ENCODE results near the gene RNF7. TPM values are rescaled to one million over a fixed set of nuclear protein-coding genes. Genes with fewer than 3 reads are reported as not detected.
"Not testable (repeated sequence)": the region's sequence is repeated elsewhere in the genome, so short reads cannot be mapped to it uniquely, and the experiment has no call there.

Gene RNF7
- total RNA-seq, 1 donor from 2014 or later: 103 TPM

DNA sequence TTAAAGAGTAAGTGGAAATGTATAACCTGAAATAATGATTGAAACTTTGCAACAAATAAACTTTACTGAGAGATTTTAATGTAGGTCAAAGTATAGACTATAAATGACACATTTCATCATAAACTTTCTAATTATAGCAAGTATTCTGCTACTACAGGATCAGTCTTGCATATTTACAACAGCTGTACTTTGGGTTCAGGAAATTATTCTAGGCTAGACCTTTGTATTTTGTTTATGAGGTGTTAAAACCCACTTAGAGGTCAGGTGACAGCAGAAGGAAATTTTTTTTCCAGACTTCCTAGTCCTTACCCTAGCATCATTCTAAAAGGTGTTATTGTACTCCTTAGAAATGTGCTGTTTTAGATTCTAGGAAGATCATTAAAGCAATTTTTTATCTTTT is 2.3 kb downstream of the RNF7 start:
- Mint-ChIP-seq H3K27ac (ENCODE audit: unreplicated experiment) (no peak overlapping the region), H3K27me3 (ENCODE audit: low read depth) (no peaks in the 10 kb centered on the region), H3K9me3 (no peaks in the 10 kb centered on the region)

GRCh38 chr3:141743305-141743704 is 5.2 kb downstream of the RNF7 start:
- no peak for DNase-seq (ENCODE audit: low read depth, low spot score)
- H3K4me1 Mint-ChIP-seq: peaks cover 15% of the 10 kb centered on the region
- no peak for TF ChIP-seq CTCF (conservative IDR thresholded peaks at IDR 0.05)

More for the DNA sequence above, 2.3 kb downstream of the RNF7 start:
- H3K36me3 Mint-ChIP-seq (ENCODE audit: low read depth): peaks cover under 1% of the 10 kb centered on the region
- H3K4me3 Mint-ChIP-seq: peak overlapping the region; percentile 92
- no peak for TF ChIP-seq CTCF (conservative IDR thresholded peaks at IDR 0.05)
- no peak for DNase-seq (ENCODE audit: low read depth, low spot score)
- peaks cover 15% of the 10 kb centered on the region for H3K4me1 Mint-ChIP-seq

DNA sequence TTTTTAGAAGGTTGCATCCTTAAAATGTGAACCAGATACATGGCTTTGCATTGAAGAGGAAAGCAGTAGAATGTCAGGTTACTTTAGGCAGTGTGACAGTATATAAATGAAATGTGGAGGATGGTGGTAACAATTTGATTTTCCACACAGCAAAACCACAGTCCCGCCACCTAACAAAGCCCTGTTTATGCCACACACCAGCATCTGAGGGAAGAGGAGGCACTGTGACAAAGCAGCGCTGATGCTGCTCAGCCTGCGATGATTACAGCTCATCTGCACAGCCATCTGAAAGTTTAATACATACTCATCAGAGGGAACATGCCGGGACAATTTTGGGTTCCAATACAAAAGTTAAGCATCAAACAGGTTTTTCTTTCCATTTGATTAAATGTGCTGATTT is 8.9 kb downstream of the RNF7 start:
- H3K4me3 Mint-ChIP-seq: no peak overlapping the region
- DNase-seq (ENCODE audit: low read depth, low spot score): no peak
- no peak for TF ChIP-seq CTCF (conservative IDR thresholded peaks at IDR 0.05)
- peaks cover 6% of the 10 kb centered on the region for H3K36me3 Mint-ChIP-seq (ENCODE audit: low read depth)
- no peaks in the 10 kb centered on the region for H3K9me3 Mint-ChIP-seq
- no peaks in the 10 kb centered on the region for H3K27me3 Mint-ChIP-seq (ENCODE audit: low read depth)
- no peak overlapping the region for H3K27ac Mint-ChIP-seq (ENCODE audit: unreplicated experiment)
- H3K4me1 Mint-ChIP-seq: no peaks in the 10 kb centered on the region

More at GRCh38 chr3:141743305-141743704, 5.2 kb downstream of the RNF7 start:
- no peaks in the 10 kb centered on the region for H3K9me3 Mint-ChIP-seq
- no peak overlapping the region for H3K27ac Mint-ChIP-seq (ENCODE audit: unreplicated experiment)
- H3K27me3 Mint-ChIP-seq (ENCODE audit: low read depth): no peaks in the 10 kb centered on the region
- H3K36me3 Mint-ChIP-seq (ENCODE audit: low read depth): peaks cover 6% of the 10 kb centered on the region
- H3K4me3 Mint-ChIP-seq: no peak overlapping the region

GRCh38 chr3:141753399-141753798 is 15.3 kb downstream of the RNF7 start:
- no peak for DNase-seq (ENCODE audit: low read depth, low spot score)
- Mint-ChIP-seq H3K27me3 (ENCODE audit: low read depth) (no peaks in the 10 kb centered on the region), H3K4me1 (no peaks in the 10 kb centered on the region), H3K9me3 (no peaks in the 10 kb centered on the region), H3K36me3 (ENCODE audit: low read depth) (no peaks in the 10 kb centered on the region), H3K4me3 (no peak overlapping the region), H3K27ac (ENCODE audit: unreplicated experiment) (no peak overlapping the region)
- no peak for TF ChIP-seq CTCF (conservative IDR thresholded peaks at IDR 0.05)

- H3K27me3 Mint-ChIP-seq (ENCODE audit: low read depth): no peaks in the 10 kb centered on the region
- no peaks in the 10 kb centered on the region for H3K4me1 Mint-ChIP-seq
- no peak for TF ChIP-seq CTCF (conservative IDR thresholded peaks at IDR 0.05)
- H3K27ac Mint-ChIP-seq (ENCODE audit: unreplicated experiment): no peak overlapping the region
- H3K4me3 Mint-ChIP-seq: no peak overlapping the region
- no peaks in the 10 kb centered on the region for H3K36me3 Mint-ChIP-seq (ENCODE audit: low read depth)
- H3K9me3 Mint-ChIP-seq: no peaks in the 10 kb centered on the region
- DNase-seq (ENCODE audit: low read depth, low spot score): no peak
Observed at GRCh38 chr3:141754032-141754431, 15.9 kb downstream of the RNF7 start.

DNA sequence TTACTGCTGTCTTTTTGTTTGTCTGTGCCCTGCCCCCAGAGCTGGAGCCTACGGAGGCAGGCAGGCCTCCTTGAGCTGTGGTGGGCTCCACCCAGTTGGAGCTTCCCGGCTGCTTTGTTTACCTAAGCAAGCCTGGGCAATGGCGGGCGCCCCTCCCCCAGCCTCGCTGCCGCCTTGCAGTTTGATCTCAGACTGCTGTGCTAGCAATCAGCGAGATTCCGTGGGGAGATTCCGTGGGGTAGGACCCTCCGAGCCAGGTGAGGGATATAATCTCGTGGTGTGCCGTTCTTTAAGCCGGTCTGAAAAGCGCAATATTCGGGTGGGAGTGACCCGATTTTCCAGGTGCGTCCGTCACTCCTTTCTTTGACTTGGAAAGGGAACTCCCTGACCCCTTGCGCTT is 24.5 kb downstream of the RNF7 start:
- H3K36me3 Mint-ChIP-seq (ENCODE audit: low read depth); DNase-seq (ENCODE audit: low read depth, low spot score); H3K4me1 Mint-ChIP-seq; H3K9me3 Mint-ChIP-seq; H3K27me3 Mint-ChIP-seq (ENCODE audit: low read depth): not testable (repeated sequence)
- Mint-ChIP-seq H3K27ac (ENCODE audit: unreplicated experiment) (peak overlapping the region; percentile 75), H3K4me3 (peak overlapping the region; percentile 59)

Data from neural crest cell (in vitro differentiated cells).